Fibroblast of skin of right quadriceps (primary cell): ENCODE measurements around the gene OR2T34.
"Not testable (repeated sequence)": the region's sequence is repeated elsewhere in the genome, so short reads cannot be mapped to it uniquely, and the experiment has no call there.

Experiments used
- DNase-seq: peaks from one replicate; pipeline ENCODE4 v3.0.0-alpha.2; 2013

OR2T34 gene, protein sequence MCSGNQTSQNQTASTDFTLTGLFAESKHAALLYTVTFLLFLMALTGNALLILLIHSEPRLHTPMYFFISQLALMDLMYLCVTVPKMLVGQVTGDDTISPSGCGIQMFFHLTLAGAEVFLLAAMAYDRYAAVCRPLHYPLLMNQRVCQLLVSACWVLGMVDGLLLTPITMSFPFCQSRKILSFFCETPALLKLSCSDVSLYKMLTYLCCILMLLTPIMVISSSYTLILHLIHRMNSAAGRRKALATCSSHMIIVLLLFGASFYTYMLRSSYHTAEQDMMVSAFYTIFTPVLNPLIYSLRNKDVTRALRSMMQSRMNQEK

GRCh38 chr1:248574657-248575056 is at the start of gene OR2T34:
OR2T34 (minus strand) TSS chr1:248574757; CDS start chr1:248574757, 0 bp downstream.
- not testable (repeated sequence) for DNase-seq

GRCh38 chr1:248622570-248623001 is 48.0 kb upstream of the OR2T34 start:
- no peak for DNase-seq

GRCh38 chr1:248621770-248622169 is 47.2 kb upstream of the OR2T34 start:
- DNase-seq, result no peak

DNA sequence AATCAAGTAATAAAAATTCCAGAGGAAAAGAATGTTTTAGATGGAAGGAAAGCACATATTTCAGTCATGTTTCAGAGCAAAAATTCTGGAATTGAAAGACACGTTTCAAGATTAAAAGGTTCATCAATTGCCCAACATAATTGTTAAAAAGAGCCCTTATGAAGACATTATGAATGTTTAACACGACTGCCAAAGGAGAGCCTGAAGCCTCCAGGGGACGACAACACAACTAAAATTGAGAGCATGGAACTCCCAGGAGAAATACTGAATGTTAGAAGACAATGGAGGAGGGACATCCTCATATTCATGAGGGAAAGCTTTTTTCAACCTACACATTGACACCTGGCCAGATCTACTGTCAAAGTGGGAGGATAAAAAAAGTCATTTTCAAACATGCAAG is 44.3 kb upstream of the OR2T34 start:
- no peak for DNase-seq

DNA sequence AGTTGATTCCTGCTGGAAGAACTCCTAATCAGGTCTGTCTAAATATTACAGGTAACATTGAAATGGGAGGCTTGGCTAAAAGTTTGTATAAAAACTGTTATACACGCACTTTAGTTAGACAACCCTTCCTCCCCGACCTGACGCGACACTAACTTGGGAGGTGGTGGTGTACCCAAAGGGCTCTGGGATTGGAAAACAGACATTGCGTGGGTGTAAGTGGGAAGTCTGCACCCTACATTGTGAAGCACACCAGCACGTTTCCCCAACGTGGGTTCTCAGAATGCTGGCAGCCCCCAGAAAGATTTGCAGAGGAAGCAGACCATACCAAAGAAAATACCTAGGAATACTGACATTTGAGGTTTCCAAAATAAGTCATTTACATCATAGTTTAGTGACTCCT is 43.6 kb upstream of the OR2T34 start:
- DNase-seq, result no peak

DNA sequence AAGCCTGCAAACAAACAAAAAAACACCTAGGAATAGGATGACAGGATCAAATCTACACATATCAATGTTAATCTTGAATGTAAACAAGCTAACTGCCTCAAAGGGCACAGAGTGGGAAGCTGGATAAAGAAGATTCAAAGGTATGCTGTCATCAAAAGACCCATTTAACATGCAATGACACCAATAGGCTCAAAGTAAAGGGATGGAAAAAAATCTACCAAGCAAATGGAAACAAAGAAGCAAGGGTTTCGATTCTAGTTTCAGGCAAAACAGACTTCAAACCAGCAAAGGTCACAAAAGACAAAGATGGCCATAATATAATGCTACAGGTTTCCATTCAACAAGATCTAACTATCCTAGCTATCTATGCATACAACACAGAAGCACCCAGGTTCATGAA is 39.2 kb upstream of the OR2T34 start:
- DNase-seq, result no peak

GRCh38 chr1:248611883-248612414 is 37.4 kb upstream of the OR2T34 start:
- DNase-seq, result no peak

- DNase-seq, result no peak
These were observed 35.7 kb upstream of the OR2T34 start for GRCh38 chr1:248610301-248610700.

DNA sequence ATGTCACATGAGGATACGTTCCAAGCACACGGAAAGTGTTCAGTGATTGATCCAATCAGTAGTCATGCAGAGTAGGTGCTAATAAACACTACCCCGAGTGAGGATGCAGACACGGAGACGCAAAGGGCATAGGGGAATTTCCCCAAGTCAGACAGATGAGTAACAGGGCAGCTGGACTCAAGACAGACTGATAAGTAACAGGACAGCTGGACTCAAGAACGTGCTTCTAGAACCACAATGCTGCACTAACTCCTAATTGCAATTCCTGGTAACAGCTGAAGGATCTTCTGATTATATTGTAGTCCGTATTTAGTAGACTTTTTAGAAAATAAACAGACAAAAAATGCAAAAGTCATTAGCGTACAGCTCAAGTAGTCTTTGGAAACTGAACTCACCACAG is 24.8 kb upstream of the OR2T34 start:
- no peak for DNase-seq

DNA sequence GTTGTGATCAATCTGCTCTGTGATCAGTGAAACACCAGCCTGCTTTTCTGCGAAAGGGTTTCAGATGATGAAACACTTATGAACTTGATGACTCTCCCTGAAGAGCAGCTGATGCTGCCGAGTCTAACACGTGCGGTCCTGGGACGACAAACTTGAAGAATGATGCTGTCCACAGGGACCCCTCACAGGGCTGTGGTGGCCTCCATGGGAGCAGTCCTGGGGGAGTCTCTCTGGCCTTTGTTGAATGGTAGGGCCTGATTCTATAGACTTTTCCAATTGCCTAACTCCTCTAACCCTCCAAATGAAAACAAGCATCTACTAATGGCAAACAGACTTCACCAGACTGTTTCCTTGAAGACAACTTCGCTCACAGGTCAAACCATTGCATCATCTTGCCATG is 23.0 kb upstream of the OR2T34 start, which contains the start of gene OR2T10:
Gene OR2T10, minus strand, starts transcription at position 112 of the 400 bp plus-strand sequence. CDS start 3,932 bp downstream, outside the sequence.
- no peak for DNase-seq

- no peak for DNase-seq
These were observed 22.1 kb upstream of the OR2T34 start for GRCh38 chr1:248596615-248597014.

- no peak for DNase-seq
These were observed 18.7 kb upstream of the OR2T34 start for GRCh38 chr1:248593226-248593625.

DNA sequence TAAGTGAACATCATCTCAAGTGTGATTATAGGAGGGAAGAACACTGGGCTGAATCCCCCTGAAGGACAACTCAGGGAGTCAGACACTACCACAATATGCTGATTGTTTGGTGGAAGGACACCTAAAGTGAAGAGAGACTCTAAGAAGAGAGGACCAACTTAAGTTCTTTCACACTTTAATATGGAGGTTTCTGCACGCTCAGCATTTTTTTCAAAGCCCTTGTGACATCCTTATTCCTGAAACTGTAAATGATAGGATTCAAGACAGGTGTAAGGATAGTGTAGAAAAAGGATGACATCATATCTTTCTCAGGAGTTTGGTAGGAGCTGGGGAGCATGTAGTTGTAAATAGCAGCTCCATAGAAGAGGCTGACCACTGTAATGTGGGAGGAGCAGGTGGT is 18.1 kb upstream of the OR2T34 start:
- DNase-seq, result no peak

- DNase-seq, result no peak
These were observed 15.5 kb upstream of the OR2T34 start for GRCh38 chr1:248590055-248590454.

DNA sequence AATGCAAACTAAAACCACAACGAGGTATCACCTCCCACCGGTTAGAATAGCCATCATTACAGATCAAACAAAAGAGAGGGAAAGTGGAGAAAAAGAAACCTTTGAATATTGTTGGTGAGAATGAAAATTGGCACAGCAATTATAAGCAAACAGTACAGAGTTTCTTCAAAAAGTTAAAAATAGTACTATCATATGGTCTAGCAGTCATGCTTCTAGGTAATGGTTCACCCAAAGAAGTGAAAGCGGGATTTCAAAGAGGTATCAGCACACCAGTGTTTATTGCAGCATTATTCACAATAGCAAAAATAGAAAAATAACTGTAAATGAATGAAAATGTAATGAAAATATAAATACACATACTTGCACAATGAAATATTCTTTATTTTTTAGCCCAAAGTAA is 14.8 kb upstream of the OR2T34 start:
- no peak for DNase-seq

DNA sequence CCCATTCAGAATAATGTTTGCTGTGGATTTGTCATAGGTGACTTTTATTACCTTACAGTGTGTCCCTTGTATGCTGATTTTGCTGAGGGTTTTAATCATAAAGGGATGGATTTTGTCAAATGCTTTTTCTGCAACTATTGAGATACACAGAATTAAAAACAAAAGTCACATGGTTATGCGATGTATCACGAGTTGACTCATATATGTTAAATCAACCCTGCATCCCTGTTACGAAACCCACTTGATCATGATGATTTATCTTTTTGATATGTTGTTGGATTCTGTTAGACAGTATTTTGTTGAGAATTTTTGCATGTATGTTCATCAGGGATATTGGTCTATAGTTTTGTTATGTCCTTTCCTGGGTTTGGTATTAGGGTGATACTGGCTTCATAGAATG is 10.7 kb upstream of the OR2T34 start:
- DNase-seq, result no peak

DNA sequence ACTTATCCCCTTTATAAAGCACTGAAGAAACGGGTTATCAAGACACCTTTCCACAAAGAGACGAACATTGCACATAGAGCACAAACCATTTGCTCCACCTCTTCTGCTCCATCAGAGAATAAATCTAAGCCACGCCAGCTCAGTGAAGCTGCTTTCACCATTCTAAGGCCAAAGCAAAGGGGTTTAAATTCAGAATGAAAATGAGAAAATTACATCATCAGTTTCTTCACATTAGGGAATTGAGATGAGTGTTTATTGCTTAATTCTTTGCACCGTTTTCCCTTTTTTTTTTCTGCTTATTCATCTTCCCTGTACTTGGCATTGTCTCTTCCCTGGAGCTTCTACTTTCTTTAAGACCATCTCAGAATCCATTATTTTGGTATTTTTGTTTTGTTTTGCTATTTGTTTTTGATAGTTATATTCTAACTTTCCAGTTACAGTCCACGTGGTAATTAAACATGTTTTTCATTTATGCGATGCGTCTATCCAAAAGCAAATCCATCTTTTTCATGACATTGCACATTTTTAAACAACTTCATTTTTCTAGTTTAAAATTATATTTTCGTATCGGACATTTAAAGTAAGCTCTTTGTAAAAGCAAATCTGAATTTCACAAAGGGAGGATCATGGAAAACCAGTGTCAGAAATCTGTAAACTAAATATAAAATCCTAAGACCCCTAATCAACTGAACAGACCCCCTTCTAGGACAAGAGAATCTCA is 1.9 kb upstream of the OR2T34 start:
- DNase-seq, result no peak

DNA sequence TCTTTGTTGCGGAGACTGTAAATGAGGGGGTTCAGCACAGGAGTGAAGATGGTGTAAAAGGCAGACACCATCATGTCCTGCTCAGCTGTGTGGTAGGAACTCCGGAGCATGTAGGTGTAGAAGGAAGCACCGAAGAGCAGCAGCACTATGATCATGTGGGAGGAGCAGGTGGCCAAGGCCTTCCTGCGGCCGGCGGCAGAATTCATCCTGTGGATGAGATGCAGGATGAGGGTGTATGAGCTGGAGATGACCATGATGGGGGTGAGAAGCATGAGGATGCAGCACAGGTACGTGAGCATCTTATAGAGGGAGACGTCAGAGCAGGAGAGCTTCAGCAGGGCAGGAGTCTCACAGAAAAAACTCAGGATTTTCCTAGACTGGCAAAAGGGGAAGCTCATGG is 701 bp downstream of the OR2T34 start:
- not testable (repeated sequence) for DNase-seq

DNA sequence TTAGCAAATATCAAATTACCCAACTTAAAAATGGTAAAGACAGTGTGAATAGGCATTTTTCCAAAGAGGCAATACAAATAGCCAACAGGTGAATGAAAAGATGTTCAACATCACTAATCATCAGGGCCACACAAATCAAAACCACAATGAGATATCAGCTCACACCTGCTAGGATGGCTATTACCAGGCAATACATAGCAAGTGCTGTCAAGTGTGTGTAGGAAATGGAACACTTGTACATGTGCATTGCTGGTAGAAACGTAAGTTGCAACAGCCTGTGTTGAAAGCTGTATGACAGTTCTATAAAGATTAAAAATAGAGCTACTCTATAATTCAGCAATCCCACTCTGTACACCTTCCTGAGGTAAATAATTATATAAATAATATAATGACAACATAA is 2.5 kb downstream of the OR2T34 start:
- not testable (repeated sequence) for DNase-seq

GRCh38 chr1:248570811-248571210 is 3.7 kb downstream of the OR2T34 start:
- DNase-seq, result not testable (repeated sequence)

DNA sequence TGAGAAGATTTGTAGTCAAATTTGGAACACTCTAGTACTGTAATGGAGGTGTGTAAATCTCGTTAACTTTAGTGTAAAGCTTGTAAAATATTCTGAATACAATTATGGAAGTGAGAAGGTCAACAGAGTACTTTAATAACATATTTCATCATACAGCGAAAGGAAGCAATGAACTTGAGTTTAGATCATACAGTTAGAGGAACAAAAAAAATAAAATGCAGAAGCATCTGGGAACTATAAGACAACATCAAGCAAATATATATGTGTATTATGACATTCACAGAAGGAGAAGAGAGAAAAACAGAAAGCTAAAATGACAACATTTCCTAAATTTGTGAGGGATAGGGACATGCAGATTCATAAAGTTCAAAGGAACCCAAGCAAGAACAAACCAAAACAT is 5.5 kb downstream of the OR2T34 start:
- not testable (repeated sequence) for DNase-seq

DNA sequence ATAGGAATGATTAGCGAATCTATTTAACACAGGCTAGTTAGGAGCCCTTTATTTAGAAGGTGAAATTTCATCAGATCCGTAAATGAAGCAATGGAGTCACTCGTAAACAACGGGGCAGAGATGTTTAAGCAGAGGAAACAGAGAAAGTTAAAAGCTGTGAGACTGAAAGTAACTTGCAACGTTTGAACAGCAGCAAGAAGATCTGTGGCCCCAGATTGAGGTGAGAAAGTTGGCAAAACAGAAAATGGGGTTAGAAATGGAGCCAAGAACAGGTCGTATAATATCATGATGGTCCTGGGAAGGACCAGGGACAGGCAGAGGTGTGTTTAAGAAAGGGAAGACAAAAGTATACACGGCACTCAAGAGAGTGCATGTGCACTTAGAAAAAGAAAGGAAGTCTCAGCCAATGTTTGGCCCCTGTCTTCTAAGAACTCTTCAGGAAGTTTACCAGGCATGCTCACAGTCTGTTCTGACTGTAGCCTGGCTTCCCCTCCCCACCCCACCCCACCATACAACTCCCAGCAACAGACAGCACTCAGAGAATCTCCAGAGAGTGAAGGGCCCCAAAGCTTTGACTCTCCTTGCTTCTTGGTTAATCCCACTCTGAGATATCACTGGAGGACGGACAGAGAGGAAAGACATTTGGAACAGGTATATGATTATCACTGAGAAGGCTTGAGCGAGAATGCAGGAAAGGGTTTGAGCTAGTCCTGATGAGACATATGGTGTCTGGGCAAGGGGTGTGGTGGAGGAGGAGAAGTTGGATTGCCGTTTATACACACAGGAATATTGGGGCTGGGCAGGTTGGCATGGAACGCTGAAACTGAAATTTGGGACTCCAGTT is 8.8 kb downstream of the OR2T34 start:
- DNase-seq, result not testable (repeated sequence)

- DNase-seq, result not testable (repeated sequence)
These were observed 11.9 kb downstream of the OR2T34 start, which contains the start of gene OR2T29 for GRCh38 chr1:248562672-248563071. OR2T29 (minus strand) TSS chr1:248562772; CDS start chr1:248559491, 3,281 bp downstream.
